Endothelial cell of umbilical vein (primary cell): Measurements from ENCODE around the gene MATCAP1.

Experiments used
- CTCF ChIP-seq, 2 donors: IDR thresholded peaks; 1 replicate in 1 of 2; 2 replicates in 1 of 2; pipeline ENCODE4 v1.5.1; 2011; ENCODE audit warnings: low read length in 2 of 2, mild to moderate bottlenecking in 2 of 2, moderate library complexity in 2 of 2, control low read depth in 1 of 2, inconsistent platforms in 1 of 2, low read depth in 1 of 2; ENCODE audit not compliant: insufficient read depth in 1 of 2; ENCODE audit errors: extremely low read depth in 1 of 2
- EZH2 ChIP-seq: IDR thresholded peaks from 2 replicates; pipeline ENCODE4 v1.6.1; 2012; ENCODE audit warnings: borderline replicate concordance, low read depth, mild to moderate bottlenecking, moderate library complexity, low read length, inconsistent platforms; ENCODE audit not compliant: severe bottlenecking
- FOS ChIP-seq: IDR thresholded peaks from 2 replicates; pipeline ENCODE4 v1.6.1; 2011; ENCODE audit warnings: mild to moderate bottlenecking, low read length, moderate library complexity, borderline replicate concordance; ENCODE audit not compliant: insufficient read depth
- JUN ChIP-seq: IDR thresholded peaks from 2 replicates; pipeline ENCODE4 v1.6.1; 2011; ENCODE audit warnings: borderline replicate concordance, low read depth; ENCODE audit not compliant: insufficient read length, insufficient read depth
- MAX ChIP-seq: IDR thresholded peaks from 2 replicates; pipeline ENCODE4 v1.6.1; 2011; ENCODE audit not compliant: insufficient read depth, insufficient read length
- MYC ChIP-seq: IDR thresholded peaks from one replicate; pipeline ENCODE4 v1.6.1; 2011; ENCODE audit warnings: mild to moderate bottlenecking, low read depth, low read length
- POLR2A ChIP-seq: IDR thresholded peaks from 2 replicates; pipeline ENCODE4 v1.6.1; 2012; ENCODE audit warnings: low read depth, mild to moderate bottlenecking, control low read depth, low read length
- POLR2AphosphoS5 ChIP-seq: IDR thresholded peaks from 2 replicates; pipeline ENCODE4 v1.6.1; 2012; ENCODE audit warnings: low read depth, mild to moderate bottlenecking, control low read depth, low read length, moderate library complexity; ENCODE audit not compliant: insufficient read depth

GRCh38 chr16:67156143-67156844, 27.5 kb downstream of the MATCAP1 start:
- TF ChIP-seq CTCF (IDR thresholded peaks at IDR 0.05; ENCODE audit: extremely low read depth in 1 of 2, insufficient read depth in 1 of 2, low read depth in 1 of 2, low read length in 2 of 2) (no peak), MAX (no peak), JUN (no peak), EZH2 (no peak), POLR2A (no peak), POLR2AphosphoS5 (no peak), MYC (no peak), FOS (no peak)
